HG03575 (cell line): ENCODE data around the gene DRAXIN.

Experiments used
- ATAC-seq: cut with Tn5 transposase; IDR thresholded peaks from one replicate; pipeline ENCODE4 v1.9.1; 2021; ENCODE audit not compliant: unreplicated experiment, insufficient number of reproducible peaks, low FRiP score; ENCODE audit errors: extremely low read depth

DRAXIN gene

GRCh38 chr1:11774753-11775152, 83.2 kb downstream of the DRAXIN start:
- ATAC-seq: no peak
